NCI-H128 (cell line): ENCODE data around the gene ALPK3.

Experiments
- DNase-seq: peaks from one replicate; lab custom pipeline; 2025; ENCODE audit not compliant: unreplicated experiment; lab: John Stamatoyannopoulos, UW

Gene ALPK3

DNA sequence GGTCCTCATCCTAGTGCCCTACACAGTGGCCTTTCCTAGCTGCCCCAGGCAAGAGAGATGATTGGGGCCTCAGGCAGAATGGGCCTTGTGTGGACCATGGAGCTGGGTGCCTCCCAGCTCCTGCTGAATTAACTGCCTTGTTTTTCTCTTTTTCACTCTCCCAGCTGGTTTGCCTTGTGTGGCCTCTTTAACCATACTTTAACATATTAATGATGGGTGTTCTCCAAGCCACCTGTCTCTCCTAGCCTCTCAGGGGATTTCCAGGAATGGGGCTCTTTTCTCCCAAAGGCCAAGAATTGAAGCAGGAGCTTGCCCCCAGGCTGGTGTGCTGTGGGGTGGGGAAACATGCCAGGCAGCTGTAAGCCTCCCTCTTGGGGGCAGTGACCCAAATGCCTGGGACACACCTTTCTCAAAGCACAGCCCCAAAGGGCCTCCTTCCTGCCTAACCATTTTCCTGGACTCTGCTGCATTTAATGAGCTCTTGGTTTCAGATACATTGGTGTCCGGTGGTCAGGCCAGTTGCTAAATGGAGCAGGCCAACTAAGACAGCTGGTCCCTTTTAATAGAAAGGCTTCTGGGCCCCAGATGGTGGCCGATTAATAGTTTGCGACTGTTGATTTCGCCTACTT, 5.6 kb downstream of the ALPK3 start:
- DNase-seq = no peak

DNA sequence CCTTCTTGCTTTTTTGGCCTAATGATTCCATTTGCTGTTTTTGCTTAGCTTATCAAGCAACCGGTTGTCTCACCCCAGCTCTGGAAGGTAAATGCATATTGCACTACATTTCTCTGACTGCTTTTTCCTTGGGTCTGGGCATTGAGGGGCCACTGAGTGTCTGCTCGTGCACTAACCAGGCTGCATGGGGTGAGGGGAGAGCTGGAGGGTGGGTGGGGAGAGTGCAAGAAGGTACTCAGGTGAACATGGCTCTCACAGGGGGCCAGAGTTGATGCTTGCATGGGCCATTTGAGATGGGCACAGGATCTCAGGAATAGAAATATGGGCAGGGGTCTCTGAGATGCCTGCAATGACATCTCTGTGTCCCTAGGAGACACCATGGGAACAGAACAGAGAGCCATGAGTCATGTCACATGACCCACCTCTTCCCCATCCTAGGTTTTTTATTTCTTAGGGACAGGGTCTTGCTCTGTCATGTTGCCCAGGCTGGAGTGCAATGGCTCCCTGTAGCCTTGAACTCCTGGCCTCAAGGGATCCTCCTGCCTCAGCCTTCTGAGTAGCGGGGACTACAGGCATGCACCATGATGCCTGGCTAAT, 6.2 kb downstream of the ALPK3 start:
- no peak for DNase-seq

DNA sequence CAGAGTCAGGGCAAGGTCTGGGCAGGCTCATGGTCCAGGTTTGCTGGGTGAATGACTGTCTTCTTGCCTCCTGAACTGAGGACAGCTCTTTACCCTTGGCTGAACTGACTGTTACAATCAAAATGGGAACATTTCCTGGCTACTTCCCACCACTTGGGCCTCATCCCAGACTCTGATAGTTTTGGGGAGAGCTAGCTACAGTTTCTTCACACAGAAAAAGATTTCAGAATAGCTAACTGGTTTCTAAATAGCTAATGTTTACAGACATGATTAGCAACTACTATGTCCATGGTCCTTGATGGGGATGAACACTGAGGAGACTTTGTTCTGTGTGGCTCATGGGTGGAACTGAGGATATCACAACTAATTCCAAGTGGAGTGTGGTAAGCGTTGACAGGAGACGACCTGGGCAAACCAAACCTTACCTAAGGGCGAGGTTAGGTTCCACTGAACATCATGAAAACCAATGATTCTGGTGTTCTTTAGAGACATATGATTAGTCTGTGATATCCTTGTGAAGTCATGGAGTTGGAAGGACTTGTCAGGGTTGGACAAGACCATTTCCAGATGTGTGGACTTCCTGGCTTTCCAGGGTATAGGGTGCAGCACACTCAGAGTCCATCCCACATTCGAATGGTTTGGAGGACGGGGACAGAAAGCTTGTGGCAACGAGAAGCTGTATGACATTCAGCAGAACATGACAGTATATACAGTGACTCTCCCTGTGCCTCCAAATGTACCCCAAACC, 7.3 kb downstream of the ALPK3 start:
- DNase-seq = no peak

DNA sequence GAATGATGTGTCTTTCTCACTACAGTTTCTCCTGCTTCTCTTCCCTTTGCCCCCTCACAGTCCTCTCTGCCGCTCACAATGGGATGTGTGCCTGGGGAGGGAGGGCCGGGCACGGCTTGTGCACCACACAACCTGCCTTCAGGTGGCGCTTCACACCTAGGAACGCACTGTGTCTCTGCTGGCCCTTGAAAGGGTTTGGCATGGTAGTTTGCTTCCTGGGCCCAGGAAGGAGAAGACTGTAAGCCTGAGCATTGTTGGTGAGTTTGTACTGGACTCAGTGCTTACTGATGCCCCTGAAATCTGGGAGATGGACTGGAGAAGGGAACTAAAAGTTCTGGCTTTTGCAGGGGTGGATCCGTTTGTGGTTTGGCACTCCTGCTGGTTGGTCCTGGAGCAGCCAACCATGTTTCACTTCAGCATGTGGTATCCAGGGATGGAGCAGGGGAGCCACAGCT, 9.2 kb downstream of the ALPK3 start:
- DNase-seq = no peak

DNA sequence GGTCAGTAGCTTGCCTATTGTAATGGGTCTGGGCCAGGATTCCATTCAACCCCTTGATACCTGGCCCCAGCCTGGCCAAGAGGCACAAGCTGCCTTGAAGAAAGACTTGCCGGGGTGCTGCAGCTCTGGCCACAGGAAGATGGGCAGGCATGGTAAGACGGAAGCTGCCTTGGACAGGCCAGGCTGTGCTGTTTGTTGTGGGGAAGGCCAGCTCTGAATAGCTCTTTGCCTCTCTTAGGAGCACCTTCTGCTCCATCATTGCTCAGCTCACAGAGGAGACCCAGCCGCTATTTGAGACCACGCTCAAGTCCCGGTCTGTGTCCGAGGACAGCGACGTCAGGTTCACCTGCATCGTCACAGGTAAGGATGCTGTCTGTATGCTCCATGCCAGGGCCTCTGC, 10.1 kb downstream of the ALPK3 start:
- DNase-seq = no peak

DNA sequence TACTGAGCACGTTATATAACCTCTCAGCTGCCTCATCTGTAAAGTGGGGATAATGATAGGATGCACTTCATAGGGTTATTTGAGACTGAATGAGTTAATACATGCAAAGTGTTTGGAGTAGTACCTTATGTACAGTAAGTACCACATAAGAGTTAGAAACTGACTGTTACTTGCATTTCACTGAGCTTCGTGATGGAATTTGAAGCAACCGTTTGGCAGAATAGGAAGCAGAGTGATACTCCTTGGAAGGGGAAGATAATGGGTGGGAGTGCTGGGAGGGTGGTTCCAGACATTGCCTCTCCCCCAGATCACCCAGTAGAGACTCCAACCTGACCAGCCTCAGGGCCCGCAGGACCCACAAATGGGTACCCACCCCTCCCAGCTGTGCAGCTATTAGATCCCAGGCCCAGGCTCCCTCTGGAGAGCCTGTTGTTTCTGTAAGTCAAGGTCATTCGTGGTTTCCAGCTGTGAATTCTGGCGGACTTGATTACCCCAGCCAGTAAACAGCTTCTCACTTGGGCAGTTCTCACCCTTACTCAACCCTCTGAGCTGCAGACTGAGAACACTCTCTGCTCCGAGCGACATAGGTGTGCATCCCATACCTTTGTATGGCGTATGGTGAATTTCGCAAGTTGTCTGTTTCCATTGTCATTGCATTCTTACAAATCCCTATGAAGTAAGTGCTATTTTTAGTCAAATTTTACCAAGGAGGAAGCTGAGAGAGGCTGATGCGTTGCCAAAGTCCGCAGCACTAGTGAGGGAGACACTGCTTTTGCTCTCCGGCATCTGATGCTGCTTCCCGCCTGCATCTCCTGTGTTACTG, 11.1 kb downstream of the ALPK3 start:
- DNase-seq = no peak

DNA sequence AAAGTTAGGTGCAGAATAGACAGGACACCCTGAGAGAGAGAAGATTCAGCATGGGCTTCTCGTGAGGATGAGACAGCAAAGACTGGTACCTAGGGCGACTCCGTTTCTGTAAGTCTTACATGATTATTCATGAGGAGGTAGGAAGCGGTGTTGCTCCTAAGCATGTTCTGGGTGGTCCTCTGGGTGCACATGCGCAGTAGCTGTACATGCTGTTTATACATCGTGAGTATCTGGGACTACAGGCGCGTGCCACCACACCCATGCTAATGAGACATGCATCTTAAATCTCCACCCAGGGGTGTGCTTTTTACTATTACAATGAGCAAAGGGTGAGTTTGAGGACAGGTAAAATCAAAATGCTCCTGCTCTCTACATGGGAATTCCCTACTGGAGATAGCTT, 12.3 kb downstream of the ALPK3 start:
- DNase-seq = no peak

DNA sequence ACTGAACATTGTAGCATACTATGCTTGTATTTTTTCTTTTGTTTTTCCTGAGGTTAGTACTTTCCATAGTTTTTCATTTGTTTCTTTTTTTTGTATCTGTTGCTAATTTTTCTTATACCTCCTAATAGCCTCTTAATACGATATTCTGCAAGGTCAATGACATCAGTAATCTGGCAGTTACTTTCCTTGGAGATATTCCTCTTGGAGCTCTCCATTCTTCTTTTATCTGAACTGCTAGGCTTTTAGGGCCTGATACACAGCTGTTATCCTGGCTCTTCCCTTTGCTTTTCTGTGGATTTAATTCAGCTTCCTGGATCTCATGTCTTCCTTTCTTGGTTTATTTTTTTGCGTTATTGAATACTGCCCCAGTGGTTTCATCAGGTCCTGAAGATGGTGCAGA, 12.9 kb downstream of the ALPK3 start:
- no peak for DNase-seq

DNA sequence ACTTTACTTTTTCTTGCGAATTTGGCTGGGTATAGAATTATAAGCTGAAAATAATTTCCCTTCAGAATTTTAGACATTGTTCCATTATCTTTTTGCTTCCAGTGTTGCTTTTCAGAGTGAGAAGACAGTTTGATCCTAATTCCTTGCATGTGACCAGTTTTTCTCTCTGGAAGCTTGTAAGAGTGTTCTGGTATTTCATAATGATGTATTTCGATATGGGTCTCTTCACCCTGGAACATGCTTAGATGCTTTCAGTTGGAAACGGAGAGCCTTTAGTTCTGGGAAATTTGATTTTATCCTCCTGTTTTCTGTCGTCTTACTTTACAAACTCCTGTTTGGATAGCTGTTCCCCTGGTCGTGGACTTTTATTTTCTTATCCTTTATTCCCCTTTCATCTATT, 13.9 kb downstream of the ALPK3 start:
- DNase-seq = no peak

DNA sequence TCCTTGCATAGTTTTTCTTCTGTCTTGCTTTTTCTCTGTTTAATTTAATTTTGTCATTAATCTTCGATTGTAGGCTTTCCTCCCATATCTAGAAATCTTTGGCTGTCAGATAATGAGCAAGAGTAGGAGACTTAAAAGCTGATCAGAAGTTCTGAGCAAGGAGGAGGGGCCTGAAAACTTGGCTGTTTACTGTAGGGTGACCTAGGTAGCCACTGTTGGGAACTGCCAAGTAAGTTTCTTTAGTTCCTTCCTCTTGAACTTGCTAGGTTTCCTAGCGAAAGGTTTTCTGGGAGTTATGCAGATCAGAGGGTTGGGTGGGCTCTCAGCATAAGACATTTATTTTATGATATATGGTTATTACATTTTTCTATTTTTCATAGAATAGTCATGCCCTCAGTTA, 14.5 kb downstream of the ALPK3 start:
- DNase-seq = no peak

DNA sequence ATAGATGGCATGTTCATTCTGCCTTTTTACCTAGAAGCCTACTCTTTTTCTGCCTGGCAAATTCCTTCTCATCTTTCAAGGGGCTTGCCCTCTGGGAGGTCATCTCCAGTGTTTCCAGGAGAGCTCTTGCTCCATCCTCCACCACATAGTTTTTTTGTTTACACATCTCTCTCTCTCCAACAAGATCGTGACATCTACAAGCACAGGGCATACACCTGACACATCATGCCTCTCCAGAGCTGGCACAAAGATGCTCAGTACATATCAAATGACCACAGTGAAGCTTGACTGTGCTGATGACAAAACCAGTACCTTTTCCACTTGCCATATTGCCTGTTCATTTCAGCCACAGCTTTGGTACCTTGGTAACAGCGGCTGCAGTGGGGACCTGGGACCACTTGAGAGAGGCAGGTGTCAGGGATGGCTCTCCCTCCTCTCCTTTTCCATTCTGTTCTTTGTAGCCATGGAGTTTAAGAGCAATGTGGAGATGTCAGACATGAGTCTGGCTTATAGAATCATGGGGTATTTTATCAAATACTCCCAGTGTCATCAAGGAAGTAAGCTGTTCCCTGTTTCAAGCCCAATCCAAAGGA, 15.4 kb downstream of the ALPK3 start:
- no peak for DNase-seq

DNA sequence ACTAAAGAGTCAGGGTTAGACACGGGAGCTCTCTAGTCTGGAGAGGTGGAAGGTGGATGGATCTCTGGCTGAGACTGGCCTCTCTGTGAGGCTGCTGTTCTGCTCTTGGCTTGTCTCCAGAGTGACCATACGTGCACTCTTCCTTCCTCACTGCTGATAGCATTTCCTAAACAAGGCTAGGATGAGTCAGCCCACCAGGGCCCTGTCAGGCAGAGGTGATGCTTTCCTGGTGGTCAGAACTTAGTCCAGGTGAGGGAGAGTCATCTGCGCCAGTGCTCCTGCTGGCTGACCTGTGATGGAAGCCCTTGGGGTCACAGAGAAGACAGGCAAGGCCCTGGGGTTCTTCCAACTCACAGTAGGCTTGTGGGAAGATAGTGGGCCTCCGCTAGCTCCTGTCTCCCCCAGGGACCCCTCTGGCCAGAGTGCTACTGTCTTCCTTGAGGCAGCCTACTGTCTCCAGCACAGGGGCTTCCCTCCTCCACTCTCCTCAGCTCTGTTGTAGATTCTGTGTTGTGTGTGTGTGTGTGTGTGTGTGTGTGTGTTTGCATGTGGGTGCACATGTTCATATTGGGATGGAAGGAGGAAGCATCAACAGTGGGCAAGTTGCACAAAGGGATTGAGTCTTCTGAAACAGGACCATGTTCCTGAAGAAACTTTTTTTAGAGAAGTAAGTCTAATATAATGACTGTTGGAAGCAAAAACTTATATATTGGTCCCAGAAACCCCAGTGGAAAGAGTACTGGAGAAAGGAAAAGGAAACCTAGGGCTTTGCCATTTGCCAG, 16.5 kb downstream of the ALPK3 start:
- DNase-seq = no peak

DNA sequence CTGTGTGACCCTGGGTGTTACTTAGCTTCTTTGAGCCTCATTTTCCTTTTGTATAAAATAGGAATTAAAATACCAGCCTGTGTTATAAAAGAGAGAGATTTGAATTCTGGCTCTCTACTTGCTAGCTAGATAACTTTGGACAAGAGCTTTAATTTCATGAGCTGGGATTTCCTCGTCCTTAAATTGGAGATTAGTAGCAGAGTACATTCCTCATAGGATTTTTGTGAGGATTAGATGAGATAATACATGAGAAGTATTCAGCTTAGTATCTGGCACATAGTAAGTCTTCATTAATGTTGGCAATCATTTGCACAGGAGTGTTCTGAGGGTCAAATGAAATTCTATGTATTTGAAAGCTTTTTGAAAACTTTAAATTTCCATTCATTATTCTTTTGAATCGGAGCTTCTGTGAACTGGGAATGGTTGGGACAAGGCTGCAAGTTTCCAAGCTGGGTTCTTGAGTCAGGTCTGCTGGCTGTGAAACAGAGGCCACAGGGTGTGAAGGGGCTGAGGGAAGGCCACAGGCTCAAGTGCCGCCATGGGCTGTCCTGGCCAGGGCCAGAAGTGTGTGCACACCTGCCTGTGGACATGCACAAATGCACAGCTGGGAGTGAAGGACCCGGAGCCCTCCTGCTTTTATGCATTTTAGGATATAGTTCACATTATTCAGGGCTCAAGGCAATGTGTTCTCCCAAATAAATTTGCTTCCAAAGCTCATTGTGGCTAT, 17.2 kb downstream of the ALPK3 start:
- DNase-seq = no peak

DNA sequence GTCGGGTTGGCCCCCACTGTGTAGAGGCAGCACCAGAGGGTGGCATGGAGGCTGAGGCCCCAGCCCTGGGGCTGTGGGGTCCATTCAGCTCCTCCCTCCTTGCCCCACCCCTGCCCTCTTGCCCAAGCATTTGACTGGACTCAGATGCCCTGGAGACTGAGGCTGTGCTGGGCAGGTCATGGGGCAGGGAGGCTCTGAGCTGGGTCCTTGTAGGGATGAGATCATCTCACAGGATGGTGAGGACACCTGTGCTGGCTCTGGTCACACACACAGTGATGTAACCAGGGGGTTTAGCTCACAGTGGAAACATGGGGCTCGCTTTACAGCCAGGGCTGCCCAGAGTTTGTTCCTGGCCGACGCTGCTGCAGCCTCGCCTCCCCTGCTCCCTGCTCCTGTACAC, 17.8 kb downstream of the ALPK3 start:
- no peak for DNase-seq

DNA sequence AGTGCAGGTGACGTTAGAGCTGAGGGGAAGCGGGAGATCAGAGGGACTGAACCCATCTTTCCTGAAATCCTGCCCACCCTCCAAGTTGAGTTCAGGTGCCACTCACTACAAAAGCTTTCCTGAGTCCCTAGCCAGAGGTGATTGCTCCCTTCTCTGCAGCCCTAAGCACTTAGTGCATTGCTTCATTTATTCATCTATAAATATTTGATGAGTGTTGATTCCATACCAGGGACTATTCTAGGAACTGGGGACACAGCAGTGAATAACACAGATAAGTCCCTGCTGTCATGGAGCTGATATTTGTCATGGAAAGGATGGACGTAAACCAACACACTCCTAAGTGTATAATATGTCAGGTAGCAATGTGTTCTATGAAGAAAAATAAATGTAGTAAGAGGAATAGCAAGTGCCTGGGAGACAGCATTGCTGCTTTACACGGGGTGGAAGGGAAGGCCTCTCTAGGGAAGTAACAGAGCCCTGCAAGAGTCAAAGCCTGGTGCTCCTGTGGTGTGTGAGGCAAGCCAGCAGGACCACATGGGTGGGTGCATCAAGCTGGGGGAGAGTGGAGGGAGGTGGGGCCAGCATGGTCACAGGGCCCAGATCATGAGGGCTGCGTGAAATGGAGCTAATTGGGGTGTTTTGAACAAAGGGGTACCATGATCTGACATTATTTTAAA, 18.6 kb downstream of the ALPK3 start:
- DNase-seq = no peak

DNA sequence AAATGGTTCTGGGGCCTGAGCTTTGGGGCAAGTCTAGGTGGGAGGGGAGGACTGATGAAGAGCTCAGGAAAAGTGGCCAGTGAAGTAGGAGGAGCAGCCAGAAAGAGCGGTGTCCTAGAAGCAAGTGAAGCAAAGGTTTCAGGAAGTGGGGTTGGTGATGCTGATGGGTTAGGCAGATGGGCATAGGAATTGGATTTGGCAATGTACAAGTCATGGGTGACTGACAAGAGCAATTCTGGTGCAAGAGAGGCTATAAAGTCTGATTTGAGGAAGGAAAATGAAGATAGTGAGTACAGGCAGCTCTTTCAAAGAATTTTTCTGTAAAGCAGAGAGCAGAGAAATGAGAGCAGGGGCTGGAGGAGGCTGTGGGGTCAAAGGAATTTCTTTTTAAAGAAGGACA, 19.7 kb downstream of the ALPK3 start:
- no peak for DNase-seq

DNA sequence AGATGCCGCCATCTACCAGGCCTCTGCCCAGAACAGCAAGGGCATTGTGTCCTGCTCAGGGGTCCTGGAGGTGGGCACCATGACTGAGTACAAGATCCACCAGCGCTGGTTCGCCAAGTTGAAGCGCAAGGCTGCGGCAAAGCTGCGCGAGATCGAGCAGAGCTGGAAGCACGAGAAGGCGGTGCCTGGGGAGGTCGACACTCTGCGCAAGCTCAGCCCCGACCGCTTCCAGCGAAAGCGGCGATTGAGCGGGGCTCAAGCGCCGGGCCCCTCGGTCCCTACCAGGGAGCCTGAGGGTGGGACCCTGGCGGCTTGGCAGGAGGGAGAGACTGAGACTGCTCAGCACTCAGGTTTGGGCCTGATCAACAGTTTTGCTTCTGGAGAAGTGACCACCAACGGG, 22.6 kb downstream of the ALPK3 start:
- DNase-seq = no peak

DNA sequence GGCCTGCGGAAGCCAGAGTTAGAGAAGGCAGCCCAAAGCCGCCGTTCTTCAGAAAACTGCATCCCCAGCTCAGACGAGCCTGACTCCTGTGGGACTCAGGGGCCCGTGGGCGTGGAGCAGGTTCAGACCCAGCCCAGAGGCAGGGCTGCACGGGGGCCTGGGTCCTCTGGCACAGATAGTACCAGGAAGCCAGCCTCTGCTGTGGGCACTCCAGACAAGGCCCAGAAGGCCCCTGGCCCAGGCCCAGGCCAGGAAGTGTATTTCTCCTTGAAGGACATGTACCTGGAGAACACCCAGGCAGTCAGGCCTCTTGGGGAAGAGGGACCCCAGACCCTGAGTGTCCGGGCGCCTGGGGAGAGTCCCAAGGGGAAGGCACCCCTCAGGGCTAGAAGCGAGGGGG, 23.1 kb downstream of the ALPK3 start:
- no peak for DNase-seq

DNA sequence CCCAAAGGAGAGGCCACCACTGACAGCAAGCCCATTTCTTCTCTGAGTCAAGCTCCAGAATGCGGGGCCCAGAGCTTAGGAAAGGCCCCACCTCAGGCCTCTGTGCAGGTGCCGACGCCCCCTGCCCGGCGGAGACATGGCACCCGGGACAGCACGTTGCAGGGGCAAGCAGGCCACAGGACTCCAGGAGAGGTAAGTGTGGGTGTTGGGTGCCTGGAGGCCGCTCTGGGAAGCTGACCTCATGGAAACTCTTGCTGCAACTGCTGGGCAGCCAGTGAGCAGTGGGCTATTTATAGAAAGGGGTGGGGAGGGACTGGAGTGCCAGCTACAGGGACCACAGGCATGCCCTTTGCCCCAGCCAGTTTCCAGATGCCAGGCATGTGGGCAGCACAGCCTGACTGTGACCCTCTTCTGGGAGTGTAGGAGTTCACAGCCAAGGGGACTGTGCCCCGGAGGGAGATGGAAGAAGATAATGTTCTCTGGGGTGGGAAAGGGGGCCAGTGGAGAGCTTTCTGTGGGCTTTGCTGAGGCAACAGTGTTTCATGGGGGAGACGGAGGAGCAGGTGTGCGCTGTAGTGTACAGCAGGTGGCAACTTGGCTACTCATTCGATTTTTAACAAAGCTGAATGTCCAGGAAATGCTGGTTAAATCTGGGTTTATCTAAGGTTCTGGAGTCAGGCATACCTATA, 23.7 kb downstream of the ALPK3 start:
- DNase-seq = no peak
